ENCODE results near the gene MIP.
"Not testable (repeated sequence)": the region's sequence is repeated elsewhere in the genome, so short reads cannot be mapped to it uniquely, and the experiment has no call there.

MIP gene

GRCh38 chr12:56417739-56418138 is 36.7 kb downstream of the MIP start:
- DNase-seq, result no peak
- intact Hi-C loops (cut with DNase I), result no loop called here

- DNase-seq, result no peak
- intact Hi-C loops (cut with DNase I), result no loop called here
Measured at GRCh38 chr12:56414401-56414800, 40.1 kb downstream of the MIP start.

- DNase-seq, result no peak
- intact Hi-C loops (cut with DNase I), result no loop called here
Measured at GRCh38 chr12:56413392-56413791, 41.1 kb downstream of the MIP start.

- intact Hi-C loops (cut with DNase I), result no loop called here
- no peak for DNase-seq
Measured at GRCh38 chr12:56411781-56412639, 42.4 kb downstream of the MIP start.

- intact Hi-C loops (cut with DNase I), result no loop called here
- DNase-seq, result no peak
Measured at GRCh38 chr12:56410768-56411167, 43.7 kb downstream of the MIP start.

GRCh38 chr12:56408799-56409417 is 45.5 kb downstream of the MIP start:
- intact Hi-C loops (cut with DNase I), result no loop called here
- DNase-seq, result no peak

- intact Hi-C loops (cut with DNase I); DNase-seq: not testable (repeated sequence)
Measured at GRCh38 chr12:56404227-56404626, 50.2 kb downstream of the MIP start.

GRCh38 chr12:56401612-56402011 is 52.8 kb downstream of the MIP start:
- intact Hi-C loops (cut with DNase I); DNase-seq: not testable (repeated sequence)

- intact Hi-C loops (cut with DNase I); DNase-seq: not testable (repeated sequence)
Measured at GRCh38 chr12:56401125-56401524, 53.3 kb downstream of the MIP start.

Data from head of caudate nucleus (tissue), 42 donors.